H54 (cell line): ENCODE data around the gene USP12.
"Not testable (repeated sequence)": the region's sequence is repeated elsewhere in the genome, so short reads cannot be mapped to it uniquely, and the experiment has no call there.

ENCODE experiments used
- DNase-seq: peaks from one replicate; pipeline ENCODE4 v3.0.0; 2011; ENCODE audit warnings: low spot score, mixed read lengths; ENCODE audit not compliant: insufficient read length
- FAIRE-seq: peaks from 3 replicates; lab custom pipeline; 2011; peaks lifted over from hg19 to GRCh38; lab: Jason Lieb, UNC
- POLR2A ChIP-seq: IDR thresholded peaks from 2 replicates; pipeline ENCODE4 v1.6.1; 2011; ENCODE audit warnings: low read depth, mild to moderate bottlenecking, low read length

The USP12 gene

DNA sequence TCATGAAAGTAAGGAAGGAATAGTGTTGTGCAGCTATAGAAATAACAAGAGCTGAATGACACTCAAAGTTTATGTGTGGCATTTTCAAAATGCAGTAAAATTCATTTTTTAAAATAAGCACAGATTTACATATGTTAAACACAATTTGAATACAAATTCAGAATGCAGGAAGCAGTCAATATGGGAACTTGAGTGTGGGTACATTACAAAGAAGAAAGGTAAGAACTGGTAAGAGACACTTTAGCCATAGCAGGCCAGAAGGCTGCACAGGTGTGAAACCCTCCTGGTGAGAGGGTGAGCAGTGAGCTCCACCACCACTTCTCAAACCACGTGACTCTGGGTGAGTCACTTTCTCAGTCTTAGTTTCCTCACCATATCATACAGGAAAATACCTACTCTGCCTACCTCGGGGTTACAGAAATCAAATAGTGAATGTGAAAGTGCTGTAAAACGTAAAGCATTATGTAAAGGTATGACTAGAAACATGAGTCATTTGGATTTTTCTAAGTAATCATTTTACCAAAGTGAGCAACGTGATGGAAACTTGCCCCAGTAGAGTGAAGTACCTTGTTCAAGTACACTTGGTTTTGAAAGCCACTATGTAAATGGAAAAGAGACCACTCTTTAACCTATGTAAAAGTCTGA, 40.5 kb downstream of the USP12 start:
- no peak for DNase-seq
- peak; percentile 91 for FAIRE-seq
- no peak for TF ChIP-seq POLR2A

DNA sequence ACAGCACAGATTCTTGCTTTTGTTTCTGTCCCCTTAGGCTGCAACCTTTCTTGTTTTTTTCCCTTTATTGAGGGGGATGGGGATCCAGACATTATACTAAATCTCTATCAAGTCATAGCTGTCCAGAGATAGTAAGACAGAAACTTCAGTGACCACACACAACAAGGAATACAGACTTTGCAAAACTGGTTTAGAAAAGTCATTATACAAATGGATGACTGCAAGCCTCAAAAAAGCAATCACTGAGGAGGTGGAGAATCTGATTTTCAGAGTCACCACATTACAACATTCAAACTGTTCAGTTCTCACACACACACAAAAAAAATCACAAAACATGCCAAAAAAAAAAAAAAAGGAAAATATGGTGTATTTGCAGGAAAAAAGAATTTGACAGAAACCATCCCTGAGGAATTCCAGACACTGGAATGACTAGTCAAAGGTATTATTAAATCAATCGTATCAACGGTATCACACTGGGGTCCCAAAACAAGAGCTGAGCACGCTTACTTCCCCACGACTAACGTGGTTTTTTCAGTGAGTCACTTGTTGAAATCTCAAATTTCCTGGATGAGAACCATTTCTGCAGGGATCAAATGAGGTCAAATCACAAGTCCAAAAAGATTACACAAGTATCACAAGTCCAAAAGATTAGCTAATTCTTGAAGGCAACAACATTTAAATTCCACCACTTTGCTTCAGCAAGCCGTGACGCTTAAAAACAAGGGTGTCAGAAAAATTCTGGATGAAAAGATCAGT, 41.2 kb downstream of the USP12 start:
- no peak for TF ChIP-seq POLR2A
- FAIRE-seq = no peak
- DNase-seq = no peak

GRCh38 chr13:27128825-27129627, 42.6 kb downstream of the USP12 start:
- TF ChIP-seq POLR2A = no peak
- no peak for FAIRE-seq
- DNase-seq = no peak

- no peak for TF ChIP-seq POLR2A
- FAIRE-seq (no peak), DNase-seq (no peak)
Measured at GRCh38 chr13:27126859-27127258, 44.8 kb downstream of the USP12 start.

GRCh38 chr13:27125357-27126282, 46.0 kb downstream of the USP12 start:
- FAIRE-seq (no peak), DNase-seq (no peak)
- TF ChIP-seq POLR2A = no peak

GRCh38 chr13:27124571-27124970, 47.0 kb downstream of the USP12 start:
- TF ChIP-seq POLR2A = no peak
- FAIRE-seq (no peak), DNase-seq (no peak)

GRCh38 chr13:27123445-27123844, 48.2 kb downstream of the USP12 start:
- DNase-seq, FAIRE-seq: not testable (repeated sequence)

DNA sequence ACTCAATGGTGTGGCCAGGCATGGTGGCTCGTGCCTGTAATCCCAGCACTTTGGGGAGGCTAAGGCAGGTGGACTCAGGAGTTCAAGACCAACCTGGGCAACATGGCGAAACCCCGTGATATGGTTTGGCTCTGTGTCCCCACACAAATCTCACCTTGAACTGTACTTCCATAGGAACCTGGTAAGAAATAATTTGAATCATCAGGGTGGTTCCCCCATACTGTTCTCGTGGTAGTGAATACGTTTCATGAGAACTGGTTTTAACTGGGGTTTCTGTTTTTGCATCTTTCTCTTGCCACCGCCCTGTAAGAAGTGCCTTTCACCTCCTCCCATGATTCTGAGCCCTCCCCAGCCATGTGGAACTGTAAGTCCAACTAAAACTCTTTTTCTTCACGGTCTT, 49.6 kb downstream of the USP12 start:
- TF ChIP-seq POLR2A = no peak
- no peak for DNase-seq
- no peak for FAIRE-seq

DNA sequence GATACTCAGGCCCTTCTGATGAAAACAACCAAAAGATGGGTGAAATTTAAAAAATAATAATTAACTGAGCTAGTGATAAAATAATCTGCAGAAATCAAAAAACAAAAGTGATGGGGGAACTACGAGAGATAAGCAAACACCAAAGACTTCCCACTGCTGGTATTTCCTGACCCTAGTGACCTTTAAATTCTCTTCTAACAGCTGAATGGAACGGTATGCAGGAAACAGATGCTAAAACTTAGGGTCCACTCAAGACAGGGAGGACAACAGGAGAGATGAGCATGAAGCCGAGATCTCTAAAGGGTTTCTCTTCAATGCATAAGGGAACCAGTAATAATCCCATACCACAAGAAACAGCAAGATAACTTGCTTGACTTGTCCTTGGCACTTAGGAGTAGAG, 50.8 kb downstream of the USP12 start:
- no peak for TF ChIP-seq POLR2A
- DNase-seq = no peak
- FAIRE-seq = no peak

DNA sequence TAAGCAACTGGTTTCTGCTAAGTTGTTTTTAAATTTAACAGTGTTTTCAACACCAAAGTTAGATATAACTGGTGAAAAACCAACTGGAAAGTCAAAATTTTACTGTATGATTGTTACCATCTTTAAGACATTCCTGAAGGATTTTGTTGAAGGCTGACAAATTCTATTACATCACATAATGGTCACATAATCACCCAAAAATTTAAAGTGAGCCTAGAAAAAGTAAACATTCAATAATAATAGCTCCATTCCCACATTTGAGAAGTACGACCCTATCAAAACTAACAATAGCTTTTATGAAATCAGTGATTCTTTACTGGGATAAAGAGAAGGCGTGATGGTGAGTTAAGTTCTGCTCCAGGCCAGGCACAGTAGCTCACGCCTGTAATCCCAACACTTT, 51.6 kb downstream of the USP12 start:
- TF ChIP-seq POLR2A = no peak
- DNase-seq (no peak), FAIRE-seq (no peak)

GRCh38 chr13:27118428-27119054, 53.1 kb downstream of the USP12 start:
- FAIRE-seq = no peak
- no peak for DNase-seq
- no peak for TF ChIP-seq POLR2A

GRCh38 chr13:27117952-27118351, 53.7 kb downstream of the USP12 start:
- DNase-seq (no peak), FAIRE-seq (no peak)
- no peak for TF ChIP-seq POLR2A

- TF ChIP-seq POLR2A = no peak
- FAIRE-seq = no peak
- no peak for DNase-seq
Measured at GRCh38 chr13:27117158-27117557, 54.5 kb downstream of the USP12 start.

DNA sequence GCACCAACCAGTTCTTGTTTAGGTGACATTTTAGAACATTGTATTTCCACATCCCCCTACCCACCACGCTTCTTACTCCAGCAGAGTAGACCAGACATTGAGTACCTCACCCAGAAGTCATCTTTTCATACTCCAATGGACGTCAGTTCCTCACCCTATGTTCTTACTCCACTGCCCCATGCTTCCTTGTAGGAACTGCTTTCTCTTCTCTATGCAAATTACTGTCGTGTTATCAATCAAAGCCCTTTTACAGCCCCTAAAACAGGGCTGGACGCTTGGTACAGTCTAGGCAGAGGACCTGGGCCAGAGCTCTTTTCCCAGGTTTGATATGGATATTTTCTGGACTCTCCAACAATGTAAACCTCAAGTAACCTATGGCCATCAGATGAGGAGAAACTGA, 58.2 kb downstream of the USP12 start:
- FAIRE-seq (no peak), DNase-seq (no peak)
- TF ChIP-seq POLR2A = no peak
